Measurements from ENCODE around the gene CCL23. TPM values are rescaled to one million over a fixed set of nuclear protein-coding genes. Genes with fewer than 3 reads are reported as not detected.

CCL23 gene
- polyA plus RNA-seq, 3 donors = 0.31 to 0.89 TPM; not detected in 1

DNA sequence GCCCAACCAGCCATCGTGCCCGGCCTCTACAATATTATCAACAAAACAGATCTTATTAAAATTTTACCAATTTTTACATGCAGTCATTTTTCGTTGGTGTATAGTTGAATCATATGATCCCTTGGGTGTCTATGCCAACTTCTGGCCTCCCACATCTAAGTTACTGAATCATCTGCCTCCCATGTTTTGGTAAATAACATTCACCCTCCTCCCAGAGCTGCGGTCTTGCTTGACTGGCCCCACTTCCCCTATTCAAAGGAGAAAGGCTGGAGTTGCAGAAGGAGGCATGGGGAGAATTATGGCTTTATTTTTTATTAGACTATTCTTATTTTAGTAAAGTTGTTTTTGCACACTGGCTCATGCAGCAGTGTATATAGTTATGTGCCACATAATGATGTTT, 18.5 kb upstream of the CCL23 start:
- Histone ChIP-seq H3K27me3 (ENCODE audit: control insufficient read depth in 2 of 2, insufficient read depth in 2 of 2, low read length in 2 of 2) (no peaks in the 10 kb centered on the region), H3K4me3 (replicated peaks in 1 of 3; ENCODE audit: low read depth in 2 of 3, low read length in 3 of 3) (no peak overlapping the region), H3K9me3 (replicated peaks in 1 of 2; ENCODE audit: control insufficient read depth in 1 of 2, insufficient read depth in 1 of 2, low read length in 2 of 2) (no peaks in the 10 kb centered on the region), H3K27ac (ENCODE audit: low read depth in 1 of 2, low read length in 2 of 2) (peak overlapping the region in 1 of 2 donors; percentile 45), H3K79me2 (ENCODE audit: insufficient read depth, low read length) (no peaks in the 10 kb centered on the region), H3K4me2 (replicated peaks; ENCODE audit: extremely low read depth, low read length, poor library complexity, severe bottlenecking) (no peak overlapping the region), H3K9ac (ENCODE audit: insufficient read depth, low read length, poor library complexity, severe bottlenecking) (no peak overlapping the region), H4K20me1 (ENCODE audit: insufficient read depth, low read length) (no peaks in the 10 kb centered on the region), H2AFZ (ENCODE audit: insufficient read depth, low read depth, low read length, poor library complexity, severe bottlenecking) (no peak overlapping the region), H3K36me3 (replicated peaks in 1 of 2; ENCODE audit: control insufficient read depth in 1 of 2, insufficient read depth in 2 of 2, low read length in 2 of 2) (no peaks in the 10 kb centered on the region), H3K4me1 (ENCODE audit: control insufficient read depth in 1 of 2, insufficient read depth in 2 of 2, low read length in 2 of 2) (peaks cover 36 to 51% of the 10 kb centered on the region in 2 donors)
- Mint-ChIP-seq H3K36me3 (no peaks in the 10 kb centered on the region), H3K9me3 (peaks cover 0 to 2% (median 0%) of the 10 kb centered on the region in 7 donors), H3K27ac (peak overlapping the region; percentile 70 to 92 (median 88)), H3K4me3 (no peak overlapping the region), H3K4me1 (peaks cover 46% of the 10 kb centered on the region), H3K27me3 (ENCODE audit: low read depth in 3 of 3) (peaks cover 0 to 2% (median 2%) of the 10 kb centered on the region in 3 donors)
- no CpG with 5 or more reads among the region's 4 CpGs for WGBS (ENCODE audit: insufficient coverage)
- peak; percentile 55 to 78 (median 63) for DNase-seq
- TF ChIP-seq, protein P1, sequence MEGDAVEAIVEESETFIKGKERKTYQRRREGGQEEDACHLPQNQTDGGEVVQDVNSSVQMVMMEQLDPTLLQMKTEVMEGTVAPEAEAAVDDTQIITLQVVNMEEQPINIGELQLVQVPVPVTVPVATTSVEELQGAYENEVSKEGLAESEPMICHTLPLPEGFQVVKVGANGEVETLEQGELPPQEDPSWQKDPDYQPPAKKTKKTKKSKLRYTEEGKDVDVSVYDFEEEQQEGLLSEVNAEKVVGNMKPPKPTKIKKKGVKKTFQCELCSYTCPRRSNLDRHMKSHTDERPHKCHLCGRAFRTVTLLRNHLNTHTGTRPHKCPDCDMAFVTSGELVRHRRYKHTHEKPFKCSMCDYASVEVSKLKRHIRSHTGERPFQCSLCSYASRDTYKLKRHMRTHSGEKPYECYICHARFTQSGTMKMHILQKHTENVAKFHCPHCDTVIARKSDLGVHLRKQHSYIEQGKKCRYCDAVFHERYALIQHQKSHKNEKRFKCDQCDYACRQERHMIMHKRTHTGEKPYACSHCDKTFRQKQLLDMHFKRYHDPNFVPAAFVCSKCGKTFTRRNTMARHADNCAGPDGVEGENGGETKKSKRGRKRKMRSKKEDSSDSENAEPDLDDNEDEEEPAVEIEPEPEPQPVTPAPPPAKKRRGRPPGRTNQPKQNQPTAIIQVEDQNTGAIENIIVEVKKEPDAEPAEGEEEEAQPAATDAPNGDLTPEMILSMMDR (IDR thresholded peaks at IDR 0.05) = no peak
- intact Hi-C loops (cut with micrococcal nuclease) = loop anchor here in 1 of 2 donors (5.0 kb wide), 1 partner anchor 46 kb away; no protein-coding TSS in a partner anchor

DNA sequence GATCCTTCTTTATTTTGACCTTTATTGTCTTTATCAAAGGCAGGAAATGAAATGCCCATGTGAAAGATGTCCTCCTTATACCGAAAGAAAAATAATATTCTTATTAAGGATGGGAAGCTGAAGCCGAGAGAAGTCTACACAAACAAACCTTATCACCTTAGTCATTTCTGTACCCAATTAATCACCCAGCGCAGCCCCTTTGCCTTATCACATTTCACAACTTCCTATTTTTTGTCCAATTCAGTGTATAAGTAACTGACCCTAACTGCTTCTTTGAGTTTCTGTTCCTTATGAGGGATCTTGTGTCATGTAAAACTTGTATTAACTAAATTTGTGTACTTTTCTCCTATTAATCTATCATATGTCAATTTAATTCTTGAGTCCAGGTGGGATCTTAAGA, 16.4 kb upstream of the CCL23 start:
- intact Hi-C loops (cut with micrococcal nuclease) = loop anchor here in 1 of 2 donors (5.0 kb wide), 1 partner anchor 98 kb away; no protein-coding TSS in a partner anchor
- H2AFZ ChIP-seq (ENCODE audit: insufficient read depth, low read depth, low read length, poor library complexity, severe bottlenecking) = no peak overlapping the region
- peak; percentile 69 to 83 (median 74) for DNase-seq
- no peak overlapping the region for H3K9ac ChIP-seq (ENCODE audit: insufficient read depth, low read length, poor library complexity, severe bottlenecking)
- Mint-ChIP-seq H3K4me1 (peaks cover 48% of the 10 kb centered on the region), H3K36me3 (no peaks in the 10 kb centered on the region), H3K27me3 (ENCODE audit: low read depth in 3 of 3) (peaks cover 0 to 2% (median 2%) of the 10 kb centered on the region in 3 donors), H3K9me3 (peaks cover 0 to 3% (median 0%) of the 10 kb centered on the region in 7 donors), H3K27ac (peak overlapping the region in 6 of 7 donors; percentile 7 to 47 (median 17)), H3K4me3 (peak overlapping the region in 1 of 2 donors; percentile 49)
- H3K27me3 ChIP-seq (ENCODE audit: control insufficient read depth in 2 of 2, insufficient read depth in 2 of 2, low read length in 2 of 2) = no peaks in the 10 kb centered on the region
- no peaks in the 10 kb centered on the region for H3K36me3 ChIP-seq (replicated peaks in 1 of 2; ENCODE audit: control insufficient read depth in 1 of 2, insufficient read depth in 2 of 2, low read length in 2 of 2)
- peak overlapping the region in 1 of 2 donors; percentile 1 for H3K27ac ChIP-seq (ENCODE audit: low read depth in 1 of 2, low read length in 2 of 2)
- no peaks in the 10 kb centered on the region for H3K79me2 ChIP-seq (ENCODE audit: insufficient read depth, low read length)
- no CpG with 5 or more reads among the region's 3 CpGs for whole genome bisulfite sequencing (ENCODE audit: insufficient coverage)
- TF ChIP-seq, protein P1 (IDR thresholded peaks at IDR 0.05) = no peak
- H3K4me3 ChIP-seq (replicated peaks in 1 of 3; ENCODE audit: low read depth in 2 of 3, low read length in 3 of 3) = no peak overlapping the region
- no peaks in the 10 kb centered on the region for H3K9me3 ChIP-seq (replicated peaks in 1 of 2; ENCODE audit: control insufficient read depth in 1 of 2, insufficient read depth in 1 of 2, low read length in 2 of 2)
- peak overlapping the region; percentile 38 for H3K4me2 ChIP-seq (replicated peaks; ENCODE audit: extremely low read depth, low read length, poor library complexity, severe bottlenecking)
- H4K20me1 ChIP-seq (ENCODE audit: insufficient read depth, low read length) = no peaks in the 10 kb centered on the region
- H3K4me1 ChIP-seq (ENCODE audit: control insufficient read depth in 1 of 2, insufficient read depth in 2 of 2, low read length in 2 of 2) = peaks cover 36 to 51% of the 10 kb centered on the region in 2 donors

All from CD14-positive monocyte (primary cell).